ENCODE measurements around the gene FYTTD1.

FYTTD1 gene

GRCh38 chr3:197804511-197804910 is 54.8 kb downstream of the FYTTD1 start:
- peaks cover 36 to 54% of the 10 kb centered on the region in 2 donors for H3K4me1 Mint-ChIP-seq (ENCODE audit: low read depth in 2 of 2)
- DNase-seq = no peak
- no peaks in the 10 kb centered on the region for H3K9me3 Mint-ChIP-seq
- no peak overlapping the region for H3K4me3 Mint-ChIP-seq
- H3K27ac Mint-ChIP-seq = peak overlapping the region in 1 of 2 donors; percentile 38
- ATAC-seq (replicated peaks) = no peak
- H3K36me3 Mint-ChIP-seq (ENCODE audit: insufficient read depth) = peaks cover 18% of the 10 kb centered on the region
- H3K27me3 Mint-ChIP-seq = no peaks in the 10 kb centered on the region

DNA sequence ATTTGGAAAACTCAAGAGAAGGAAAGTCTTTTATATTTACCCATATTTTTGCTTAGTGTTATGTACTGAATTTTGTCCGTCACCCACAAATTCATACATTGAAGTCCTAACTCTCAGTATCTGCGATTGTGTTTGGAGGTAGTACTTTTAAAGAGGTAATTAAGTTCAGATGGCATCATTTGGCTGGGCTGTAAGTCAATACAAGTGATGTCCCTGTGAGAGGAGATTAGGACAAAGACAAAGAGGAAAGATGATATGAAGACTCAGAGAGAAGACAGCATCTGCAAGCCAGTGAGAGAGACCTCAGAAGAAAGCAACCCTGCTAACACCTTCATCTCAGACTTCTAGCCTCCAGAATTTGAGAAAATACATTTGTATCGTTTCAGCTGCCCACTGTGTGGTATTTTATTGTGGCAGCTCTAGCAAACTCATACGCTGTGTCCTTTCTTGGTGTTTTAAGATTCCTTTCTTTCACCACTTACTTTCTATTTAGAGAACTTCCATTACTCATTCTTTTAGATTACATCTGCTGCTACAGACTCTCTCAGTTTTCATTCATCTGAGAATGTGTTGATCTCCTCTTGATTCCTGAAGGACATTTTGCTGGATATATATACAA is 58.4 kb downstream of the FYTTD1 start:
- H3K27ac Mint-ChIP-seq = peak overlapping the region; percentile 65 to 86
- ATAC-seq (replicated peaks) (no peak), DNase-seq (no peak)
- no peaks in the 10 kb centered on the region for H3K27me3 Mint-ChIP-seq
- H3K36me3 Mint-ChIP-seq (ENCODE audit: insufficient read depth) = peaks cover 15% of the 10 kb centered on the region
- no peaks in the 10 kb centered on the region for H3K9me3 Mint-ChIP-seq
- no peak overlapping the region for H3K4me3 Mint-ChIP-seq
- peaks cover 16 to 38% of the 10 kb centered on the region in 2 donors for H3K4me1 Mint-ChIP-seq (ENCODE audit: low read depth in 2 of 2)

- H3K36me3 Mint-ChIP-seq (ENCODE audit: insufficient read depth) = peaks cover 15% of the 10 kb centered on the region
- no peak for ATAC-seq (replicated peaks)
- DNase-seq = no peak
- H3K4me3 Mint-ChIP-seq = peak overlapping the region in 1 of 2 donors; percentile 11
- H3K9me3 Mint-ChIP-seq = no peaks in the 10 kb centered on the region
- peaks cover 24 to 42% of the 10 kb centered on the region in 2 donors for H3K4me1 Mint-ChIP-seq (ENCODE audit: low read depth in 2 of 2)
- no peaks in the 10 kb centered on the region for H3K27me3 Mint-ChIP-seq
- H3K27ac Mint-ChIP-seq = peak overlapping the region; percentile 65 to 86
Measured at GRCh38 chr3:197809356-197810020, 59.8 kb downstream of the FYTTD1 start.

GRCh38 chr3:197810901-197811300 is 61.2 kb downstream of the FYTTD1 start:
- DNase-seq = no peak
- peaks cover 26 to 46% of the 10 kb centered on the region in 2 donors for H3K4me1 Mint-ChIP-seq (ENCODE audit: low read depth in 2 of 2)
- H3K27me3 Mint-ChIP-seq = no peaks in the 10 kb centered on the region
- no peaks in the 10 kb centered on the region for H3K9me3 Mint-ChIP-seq
- H3K36me3 Mint-ChIP-seq (ENCODE audit: insufficient read depth) = peaks cover 7% of the 10 kb centered on the region
- H3K27ac Mint-ChIP-seq = no peak overlapping the region
- no peak overlapping the region for H3K4me3 Mint-ChIP-seq
- ATAC-seq (replicated peaks) = no peak

DNA sequence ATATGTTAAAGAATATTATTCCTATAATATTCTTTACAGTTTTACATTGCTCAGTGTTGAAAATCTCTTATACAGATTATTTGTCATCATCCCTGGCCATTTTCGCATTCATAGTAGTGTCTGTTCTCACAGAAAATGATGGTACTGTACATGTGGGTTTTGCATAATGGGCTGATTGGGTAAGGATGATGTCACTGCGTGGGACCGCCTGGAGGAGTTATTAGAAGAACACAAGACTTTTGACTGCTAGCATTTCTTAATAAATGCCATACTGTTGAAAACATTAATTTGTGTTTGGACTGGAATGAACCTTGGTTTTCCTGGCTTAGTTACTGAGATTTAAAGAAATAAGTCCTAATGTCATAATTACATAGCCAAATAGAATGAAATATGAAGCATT is 61.7 kb downstream of the FYTTD1 start:
- ATAC-seq (replicated peaks) (no peak), DNase-seq (no peak)
- Mint-ChIP-seq H3K27me3 (no peaks in the 10 kb centered on the region), H3K27ac (peak overlapping the region in 1 of 2 donors; percentile 54), H3K9me3 (no peaks in the 10 kb centered on the region), H3K4me1 (ENCODE audit: low read depth in 2 of 2) (peaks cover 26 to 46% of the 10 kb centered on the region in 2 donors), H3K4me3 (no peak overlapping the region), H3K36me3 (ENCODE audit: insufficient read depth) (peaks cover 3% of the 10 kb centered on the region)

DNA sequence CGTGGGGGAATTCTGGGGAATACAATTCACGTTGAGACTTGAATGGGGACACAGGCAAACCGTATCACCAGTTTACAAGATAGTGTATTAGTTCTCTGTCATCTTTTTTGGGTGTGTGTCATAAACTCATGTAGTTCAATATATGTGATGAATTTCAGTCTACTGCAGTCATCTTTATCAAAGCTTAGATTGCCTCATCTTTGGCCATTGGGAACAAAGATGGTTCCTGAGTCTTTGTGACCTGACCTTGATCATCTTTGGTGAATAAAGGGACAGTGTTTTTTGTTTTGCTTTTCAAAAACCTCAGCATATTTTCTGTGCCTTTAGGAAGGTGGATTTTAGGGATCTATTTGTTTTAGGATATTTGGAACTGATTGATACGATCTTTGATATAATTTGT is 64.7 kb downstream of the FYTTD1 start:
- ATAC-seq (replicated peaks) (no peak), DNase-seq (no peak)
- Mint-ChIP-seq H3K4me3 (no peak overlapping the region), H3K36me3 (ENCODE audit: insufficient read depth) (peaks cover 4% of the 10 kb centered on the region), H3K27me3 (no peaks in the 10 kb centered on the region), H3K27ac (no peak overlapping the region), H3K4me1 (ENCODE audit: low read depth in 2 of 2) (peaks cover 18 to 24% of the 10 kb centered on the region in 2 donors), H3K9me3 (no peaks in the 10 kb centered on the region)

- ATAC-seq (replicated peaks) = no peak
- Mint-ChIP-seq H3K27ac (peak overlapping the region in 1 of 2 donors; percentile 84), H3K27me3 (no peaks in the 10 kb centered on the region), H3K36me3 (ENCODE audit: insufficient read depth) (peaks cover 46% of the 10 kb centered on the region), H3K4me1 (ENCODE audit: low read depth in 2 of 2) (peaks cover 8 to 9% of the 10 kb centered on the region in 2 donors), H3K9me3 (no peaks in the 10 kb centered on the region), H3K4me3 (no peak overlapping the region)
- no peak for DNase-seq
Measured at GRCh38 chr3:197820550-197821335, 71.1 kb downstream of the FYTTD1 start.

- Mint-ChIP-seq H3K36me3 (ENCODE audit: insufficient read depth) (peaks cover 63% of the 10 kb centered on the region), H3K4me1 (ENCODE audit: low read depth in 2 of 2) (peaks cover 0 to 2% of the 10 kb centered on the region in 2 donors), H3K4me3 (no peak overlapping the region), H3K27ac (no peak overlapping the region), H3K9me3 (no peaks in the 10 kb centered on the region), H3K27me3 (no peaks in the 10 kb centered on the region)
- DNase-seq (no peak), ATAC-seq (replicated peaks) (no peak)
Measured at GRCh38 chr3:197829397-197830045, 79.8 kb downstream of the FYTTD1 start.

DNA sequence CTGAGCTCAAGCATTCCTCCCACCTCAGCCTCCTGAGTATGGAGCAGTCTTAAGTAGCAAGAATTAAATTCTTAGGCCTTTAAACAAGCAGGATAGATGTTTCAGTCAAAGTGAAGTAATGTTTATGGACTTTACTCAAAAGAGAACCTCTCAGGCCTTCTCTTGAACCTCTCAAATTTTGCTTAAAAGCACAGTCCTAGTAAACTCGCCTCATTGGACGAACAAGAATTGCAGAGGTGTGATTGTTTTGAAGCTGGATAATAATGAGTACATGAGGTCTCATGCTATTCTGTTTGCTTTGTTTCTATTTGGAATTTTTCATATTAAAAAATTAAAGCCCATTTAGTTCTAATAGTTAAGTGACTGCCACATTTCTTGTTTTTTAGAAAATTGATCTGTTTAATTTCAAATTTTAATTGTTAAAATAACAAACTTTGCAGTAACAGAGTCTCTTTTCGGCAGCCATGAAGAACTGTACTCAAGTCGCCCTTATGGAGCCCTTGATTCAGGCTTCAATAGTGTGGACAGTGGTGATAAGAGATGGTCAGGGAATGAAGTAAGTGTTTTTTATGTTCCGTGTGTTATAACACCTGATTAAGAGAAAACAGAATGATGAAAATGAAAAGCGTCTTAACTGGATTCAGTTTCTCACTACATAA is 80.8 kb downstream of the FYTTD1 start:
- Mint-ChIP-seq H3K27ac (no peak overlapping the region), H3K36me3 (ENCODE audit: insufficient read depth) (peaks cover 65% of the 10 kb centered on the region)
- ATAC-seq (replicated peaks) = no peak

DNA sequence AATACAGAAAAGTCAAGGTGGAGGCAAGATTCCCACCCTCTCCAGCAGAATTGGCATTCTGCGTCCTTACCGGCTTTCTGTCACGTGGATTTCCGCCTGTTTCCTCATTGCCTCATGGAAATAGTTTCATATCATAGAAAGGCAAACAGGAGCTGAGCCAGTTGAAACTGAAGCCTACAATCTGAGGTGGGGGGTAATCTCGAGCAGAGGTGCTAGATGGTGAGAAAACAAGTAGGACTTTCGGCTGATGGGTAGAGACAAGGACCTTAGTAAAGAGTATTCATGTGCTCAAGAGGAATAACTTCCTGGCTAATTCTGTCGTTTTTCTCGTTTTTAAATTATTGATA is 81.3 kb downstream of the FYTTD1 start:
- no peak for ATAC-seq (replicated peaks)
- H3K4me3 Mint-ChIP-seq = no peak overlapping the region
- peaks cover 65% of the 10 kb centered on the region for H3K36me3 Mint-ChIP-seq (ENCODE audit: insufficient read depth)
- no peaks in the 10 kb centered on the region for H3K4me1 Mint-ChIP-seq (ENCODE audit: low read depth in 2 of 2)
- no peak overlapping the region for H3K27ac Mint-ChIP-seq
- H3K27me3 Mint-ChIP-seq = no peaks in the 10 kb centered on the region
- H3K9me3 Mint-ChIP-seq = no peaks in the 10 kb centered on the region
- no peak for DNase-seq

More for the DNA sequence above, 80.8 kb downstream of the FYTTD1 start:
- Mint-ChIP-seq H3K4me1 (ENCODE audit: low read depth in 2 of 2) (no peaks in the 10 kb centered on the region), H3K4me3 (no peak overlapping the region), H3K27me3 (no peaks in the 10 kb centered on the region), H3K9me3 (no peaks in the 10 kb centered on the region)
- no peak for DNase-seq

DNA sequence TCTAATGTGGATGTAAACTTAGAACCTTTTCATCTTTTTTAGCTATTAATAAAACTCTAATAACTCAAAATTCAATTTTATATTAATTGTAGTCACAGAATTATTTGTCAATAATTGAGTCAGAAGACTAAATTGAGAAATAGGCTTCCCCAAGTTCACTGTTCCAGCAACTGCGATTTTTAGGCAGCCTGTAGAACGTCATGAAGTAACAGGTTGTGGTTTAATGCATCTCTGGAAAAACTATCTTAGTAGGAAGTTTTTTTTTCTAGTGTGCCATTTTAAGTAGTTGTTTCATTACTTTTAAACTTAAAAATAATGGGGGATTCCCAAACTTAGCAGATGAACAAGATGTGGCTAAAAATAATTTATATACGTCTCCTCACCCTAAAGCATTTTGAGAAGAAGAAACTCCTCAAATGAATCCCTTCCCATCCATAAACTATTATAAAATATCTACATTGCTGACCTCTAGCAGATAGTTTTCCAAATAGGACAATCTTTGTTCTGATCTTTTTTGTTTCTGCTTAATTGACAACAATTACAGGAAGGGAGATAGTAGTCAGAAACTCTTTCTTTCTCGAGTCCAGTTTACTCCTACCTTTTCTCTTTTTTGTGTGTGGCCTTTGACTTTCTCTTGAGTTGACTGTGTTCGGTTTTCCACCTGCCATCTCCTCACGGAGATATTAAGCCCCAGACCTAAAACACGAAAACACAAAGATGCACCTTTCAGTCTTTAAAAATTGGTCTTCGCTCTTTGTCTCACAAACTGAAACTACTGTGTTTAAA is 84.4 kb downstream of the FYTTD1 start:
- Mint-ChIP-seq H3K9me3 (no peaks in the 10 kb centered on the region), H3K4me3 (no peak overlapping the region), H3K4me1 (ENCODE audit: low read depth in 2 of 2) (no peaks in the 10 kb centered on the region), H3K27ac (peak overlapping the region in 1 of 2 donors; percentile 28), H3K36me3 (ENCODE audit: insufficient read depth) (peaks cover 71% of the 10 kb centered on the region), H3K27me3 (no peaks in the 10 kb centered on the region)
- ATAC-seq (replicated peaks) (no peak), DNase-seq (no peak)

GRCh38 chr3:197835509-197835908 is 85.8 kb downstream of the FYTTD1 start:
- Mint-ChIP-seq H3K27ac (no peak overlapping the region), H3K9me3 (no peaks in the 10 kb centered on the region), H3K36me3 (ENCODE audit: insufficient read depth) (peaks cover 82% of the 10 kb centered on the region), H3K4me3 (no peak overlapping the region), H3K4me1 (ENCODE audit: low read depth in 2 of 2) (no peaks in the 10 kb centered on the region), H3K27me3 (no peaks in the 10 kb centered on the region)
- no peak for DNase-seq
- ATAC-seq (replicated peaks) = no peak

All from effector memory CD8-positive, alpha-beta T cell (primary cell).